SU-DHL-6 (cell line): ENCODE measurements around the gene FANCD2.
"Not testable (repeated sequence)": the region's sequence is repeated elsewhere in the genome, so short reads cannot be mapped to it uniquely, and the experiment has no call there.

Source experiments
- EZH2phosphoT487 ChIP-seq: fragments of 200-600 bp; sonication (generic), shearing (Covaris generic); conservative IDR thresholded peaks from 2 replicates; pipeline ENCODE4 v1.6.1; 2018; ENCODE audit warnings: mild to moderate bottlenecking, antibody characterized with exemption, low read length, moderate library complexity, mixed read lengths
- TF ChIP-seq, protein P1 (sequence below): fragments of 200-600 bp; sonication (generic); IDR thresholded peaks from one replicate; pipeline ENCODE4 v1.5.1; 2017; ENCODE audit warnings: antibody characterized with exemption, mild to moderate bottlenecking, low read length, moderate library complexity; ENCODE audit not compliant: insufficient read depth, poor library complexity, severe bottlenecking

DNA sequence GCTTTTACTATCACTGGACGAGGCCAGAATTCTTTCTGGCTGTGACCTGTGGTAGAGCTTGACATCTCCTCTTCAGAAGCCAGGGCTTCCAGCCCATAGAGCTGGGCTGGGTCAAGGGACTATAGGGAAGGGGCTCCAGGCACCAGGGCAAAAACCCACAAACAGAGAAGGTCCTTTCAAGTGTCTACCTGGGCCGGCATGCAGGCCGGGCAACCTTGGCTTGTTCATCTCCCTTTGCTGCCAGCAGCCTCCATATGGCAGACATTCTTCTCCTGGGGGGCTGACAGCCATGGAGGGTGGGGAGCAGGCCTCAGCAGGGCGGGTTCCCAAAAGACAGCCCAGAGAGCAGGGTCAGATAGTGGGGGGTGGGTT is 18.0 kb upstream of the FANCD2 start:
- TF ChIP-seq, protein P1, sequence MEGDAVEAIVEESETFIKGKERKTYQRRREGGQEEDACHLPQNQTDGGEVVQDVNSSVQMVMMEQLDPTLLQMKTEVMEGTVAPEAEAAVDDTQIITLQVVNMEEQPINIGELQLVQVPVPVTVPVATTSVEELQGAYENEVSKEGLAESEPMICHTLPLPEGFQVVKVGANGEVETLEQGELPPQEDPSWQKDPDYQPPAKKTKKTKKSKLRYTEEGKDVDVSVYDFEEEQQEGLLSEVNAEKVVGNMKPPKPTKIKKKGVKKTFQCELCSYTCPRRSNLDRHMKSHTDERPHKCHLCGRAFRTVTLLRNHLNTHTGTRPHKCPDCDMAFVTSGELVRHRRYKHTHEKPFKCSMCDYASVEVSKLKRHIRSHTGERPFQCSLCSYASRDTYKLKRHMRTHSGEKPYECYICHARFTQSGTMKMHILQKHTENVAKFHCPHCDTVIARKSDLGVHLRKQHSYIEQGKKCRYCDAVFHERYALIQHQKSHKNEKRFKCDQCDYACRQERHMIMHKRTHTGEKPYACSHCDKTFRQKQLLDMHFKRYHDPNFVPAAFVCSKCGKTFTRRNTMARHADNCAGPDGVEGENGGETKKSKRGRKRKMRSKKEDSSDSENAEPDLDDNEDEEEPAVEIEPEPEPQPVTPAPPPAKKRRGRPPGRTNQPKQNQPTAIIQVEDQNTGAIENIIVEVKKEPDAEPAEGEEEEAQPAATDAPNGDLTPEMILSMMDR, result not testable (repeated sequence)
- TF ChIP-seq EZH2phosphoT487, result not testable (repeated sequence)
